ENCODE data around the gene F7.

DNA sequence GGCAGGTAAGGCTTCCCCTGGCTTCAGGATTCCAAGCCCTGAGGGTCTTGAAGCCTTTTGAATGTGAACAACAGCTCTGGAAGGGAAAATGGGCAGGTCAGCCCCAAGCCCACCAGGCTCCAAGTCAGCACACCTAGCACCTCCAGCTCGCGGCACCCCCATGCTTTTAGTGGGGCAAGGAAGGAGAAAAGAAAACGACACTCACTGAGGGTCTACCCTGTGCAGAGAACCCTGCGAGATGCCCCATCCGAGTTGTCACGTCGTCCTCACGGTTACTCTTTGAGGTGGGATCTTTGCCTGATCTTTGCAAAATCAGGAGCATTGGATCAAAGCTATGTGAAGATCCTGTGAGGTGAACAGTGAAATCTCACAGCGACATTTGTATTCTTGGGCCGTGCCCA is 11.3 kb downstream of the F7 start:
- TF ChIP-seq, protein P1, sequence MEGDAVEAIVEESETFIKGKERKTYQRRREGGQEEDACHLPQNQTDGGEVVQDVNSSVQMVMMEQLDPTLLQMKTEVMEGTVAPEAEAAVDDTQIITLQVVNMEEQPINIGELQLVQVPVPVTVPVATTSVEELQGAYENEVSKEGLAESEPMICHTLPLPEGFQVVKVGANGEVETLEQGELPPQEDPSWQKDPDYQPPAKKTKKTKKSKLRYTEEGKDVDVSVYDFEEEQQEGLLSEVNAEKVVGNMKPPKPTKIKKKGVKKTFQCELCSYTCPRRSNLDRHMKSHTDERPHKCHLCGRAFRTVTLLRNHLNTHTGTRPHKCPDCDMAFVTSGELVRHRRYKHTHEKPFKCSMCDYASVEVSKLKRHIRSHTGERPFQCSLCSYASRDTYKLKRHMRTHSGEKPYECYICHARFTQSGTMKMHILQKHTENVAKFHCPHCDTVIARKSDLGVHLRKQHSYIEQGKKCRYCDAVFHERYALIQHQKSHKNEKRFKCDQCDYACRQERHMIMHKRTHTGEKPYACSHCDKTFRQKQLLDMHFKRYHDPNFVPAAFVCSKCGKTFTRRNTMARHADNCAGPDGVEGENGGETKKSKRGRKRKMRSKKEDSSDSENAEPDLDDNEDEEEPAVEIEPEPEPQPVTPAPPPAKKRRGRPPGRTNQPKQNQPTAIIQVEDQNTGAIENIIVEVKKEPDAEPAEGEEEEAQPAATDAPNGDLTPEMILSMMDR (IDR thresholded peaks at IDR 0.05), result no peak
- TF ChIP-seq POLR2A (IDR thresholded peaks at IDR 0.05), result no peak
